K562 (cell line): ENCODE measurements around the gene HSPA5. TPM values are rescaled to one million over a fixed set of nuclear protein-coding genes. Genes with fewer than 3 reads are reported as not detected.
A peak's percentile ranks its signal among the peaks of the same experiment; 100 is the strongest.

Experiments used
- BCLAF1 ChIP-seq, 2 experiments: fragments of 450-650 bp in 1 of 2; IDR thresholded peaks; 2 replicates each; pipeline ENCODE4 v1.6.1; 2011 to 2017; ENCODE audit warnings: low read depth in 2 of 2, antibody characterized with exemption in 1 of 2, borderline replicate concordance in 1 of 2, low read length in 1 of 2, mild to moderate bottlenecking in 1 of 2, mixed read lengths in 1 of 2; ENCODE audit not compliant: control insufficient read depth in 1 of 2
- CXXC5 ChIP-seq: fragments of 250-450 bp; sonication (Bioruptor Pico); IDR thresholded peaks from 2 replicates; pipeline ENCODE4 v1.8.0; 2022; ENCODE audit warnings: inconsistent platforms, mild to moderate bottlenecking, moderate library complexity
- FOXK1 ChIP-seq: sonication (generic); formaldehyde crosslinking; IDR thresholded peaks from 2 replicates; pipeline ENCODE4 v1.8.0; 2022; ENCODE audit warnings: missing genetic modification reagents, mild to moderate bottlenecking, borderline replicate concordance
- GABPB1 ChIP-seq: sonication (generic); formaldehyde crosslinking; IDR thresholded peaks from 2 replicates; pipeline ENCODE4 v1.8.0; 2022; ENCODE audit warnings: mild to moderate bottlenecking, missing genetic modification reagents
- GTF2F1 ChIP-seq: IDR thresholded peaks from 2 replicates; pipeline ENCODE4 v1.6.1; 2011; ENCODE audit warnings: low read depth, low read length, improper control_type of control experiment
- MEIS2 ChIP-seq: fragments of 450-650 bp; IDR thresholded peaks from 2 replicates; pipeline ENCODE4 v1.6.1; 2014; ENCODE audit warnings: mild to moderate bottlenecking; ENCODE audit not compliant: partially characterized antibody
- NFE2 ChIP-seq: IDR thresholded peaks from 2 replicates; pipeline ENCODE4 v1.6.1; 2014; ENCODE audit warnings: antibody characterized with exemption, low read depth
- NR2C2 ChIP-seq, 2 experiments: fragments of 200-800 bp in 1 of 2; sonication (Bioruptor generic) in 1 of 2; sonication (generic) in 1 of 2; formaldehyde crosslinking in 1 of 2; IDR thresholded peaks; 2 replicates each; pipeline versions ENCODE4 v1.6.1 to v1.8.0; 2016 to 2022; ENCODE audit warnings: mild to moderate bottlenecking in 1 of 2, missing compliant biosample characterization in 1 of 2, missing genetic modification characterization in 1 of 2, missing genetic modification reagents in 1 of 2
- RBBP5 ChIP-seq: fragments of 200-600 bp; sonication (generic); IDR thresholded peaks from 2 replicates; pipeline ENCODE4 v1.6.1; 2012; ENCODE audit warnings: borderline replicate concordance, mild to moderate bottlenecking, low read length, control low read depth, inconsistent platforms; ENCODE audit not compliant: insufficient read depth, poor library complexity, severe bottlenecking
- RBM14 ChIP-seq: fragments of 200-400 bp; formaldehyde crosslinking; IDR thresholded peaks from 2 replicates; pipeline ENCODE4 v1.6.1; 2018; ENCODE audit warnings: low read depth, mild to moderate bottlenecking, low read length, moderate library complexity, borderline replicate concordance; ENCODE audit not compliant: insufficient read depth
- SAP30 ChIP-seq: fragments of 200-600 bp; sonication (generic); IDR thresholded peaks from 2 replicates; pipeline ENCODE4 v1.6.1; 2012; ENCODE audit warnings: borderline replicate concordance, low read depth, mild to moderate bottlenecking, moderate library complexity, low read length, control low read depth, inconsistent platforms; ENCODE audit not compliant: insufficient read depth, poor library complexity, severe bottlenecking
- STAT5B ChIP-seq: fragments of 250-450 bp; sonication (Bioruptor Pico); IDR thresholded peaks from 2 replicates; pipeline ENCODE4 v1.8.0; 2021; ENCODE audit warnings: mild to moderate bottlenecking, inconsistent platforms
- TARDBP ChIP-seq: fragments of 450-650 bp; IDR thresholded peaks from 2 replicates; pipeline ENCODE4 v1.6.1; 2016
- ZFX ChIP-seq: sonication (generic); formaldehyde crosslinking; IDR thresholded peaks from 2 replicates; pipeline ENCODE4 v1.8.0; 2022; ENCODE audit warnings: mild to moderate bottlenecking, missing genetic modification reagents, moderate library complexity
- ZNF408 ChIP-seq: fragments of 250-450 bp; sonication (Bioruptor Pico); IDR thresholded peaks from 2 replicates; pipeline ENCODE4 v1.4.0; 2020; ENCODE audit warnings: low read depth, mild to moderate bottlenecking, moderate library complexity
- polyA plus RNA-seq, 8 experiments: library from polyadenylated mRNA; depleted of rRNA in 4 of 8; stranded (reverse) in 5 of 8; unstranded in 3 of 8; fragments of >200 nt; fragmentation: Nextera tagmentation in 2 of 8; fragmentation: Illumina TruSeq in 1 of 8; extraction: Ambion mirVana in 2 of 8; extraction: Trizol in 1 of 8; gene quantifications; 2 replicates each; pipeline versions ENCODE4 v1.2.1 to v1.2.3, GENCODE V29; 2011 to 2014; ENCODE audit warnings: inconsistent platforms in 1 of 8, missing spikeins in 1 of 8
- total RNA-seq, 7 experiments: library from RNA; depleted of rRNA in 6 of 7; stranded (reverse); fragments of >200 nt in 6 of 7; fragmentation: Illumina TruSeq in 2 of 7; extraction: Trizol in 2 of 7; gene quantifications; 2 replicates each; pipeline versions ENCODE4 v1.2.1 to v1.2.3, GENCODE V29; 2011 to 2021; ENCODE audit warnings: low replicate concordance in 1 of 7
- TF ChIP-seq, protein P1 (sequence below), 2 experiments: fragments of 450-650 bp; IDR thresholded peaks; 2 replicates each; pipeline ENCODE4 v1.6.1; 2018; ENCODE audit warnings: mild to moderate bottlenecking in 2 of 2, low read depth in 1 of 2; ENCODE audit not compliant: partially characterized antibody in 2 of 2

Gene HSPA5
- total and polyA plus RNA-seq, 9 of the 15 experiments (the other 6 are each of a cell fraction or from before 2014, with no cell fraction given): 48.0 to 265 (median 113) TPM

GRCh38 chr9:125189361-125190289 is 51.5 kb downstream of the HSPA5 start, which contains the start of gene PPP6C (continued):
- TF ChIP-seq NR2C2 (CRISPR knock-in tag; IDR thresholded peaks at IDR 0.05) (peak; percentile 72), NR2C2 (tag; IDR thresholded peaks at IDR 0.05) (peak; percentile 91), STAT5B (CRISPR knock-in tag) (no peak), NFE2 (peak; percentile 40; the same call in 1 of the 2 replicates), SAP30 (peak; percentile 68), GABPB1 (peak; percentile 95), MEIS2 (peak; percentile 84), FOXK1 (0 out of 2 replicates have a peak, but pooled peaks have one; percentile 44), TARDBP (peak; percentile 87), BCLAF1 (IDR thresholded peaks at IDR 0.05; ENCODE audit: borderline replicate concordance in 1 of 2, control insufficient read depth in 1 of 2, low read depth in 2 of 2, low read length in 1 of 2) (peak in 1 of 2 experiments; percentile 75; a peak in 1 of 4 replicates), CXXC5 (CRISPR knock-in tag) (peak; percentile 98), ZNF408 (CRISPR knock-in tag) (no peak), ZFX (CRISPR knock-in tag) (peak; percentile 91), RBM14 (0 out of 2 replicates have a peak, but pooled peaks have one; percentile 10), RBBP5 (peak; percentile 99), GTF2F1 (peak; percentile 62; the same call in 1 of the 2 replicates)
- TF ChIP-seq, protein P1, sequence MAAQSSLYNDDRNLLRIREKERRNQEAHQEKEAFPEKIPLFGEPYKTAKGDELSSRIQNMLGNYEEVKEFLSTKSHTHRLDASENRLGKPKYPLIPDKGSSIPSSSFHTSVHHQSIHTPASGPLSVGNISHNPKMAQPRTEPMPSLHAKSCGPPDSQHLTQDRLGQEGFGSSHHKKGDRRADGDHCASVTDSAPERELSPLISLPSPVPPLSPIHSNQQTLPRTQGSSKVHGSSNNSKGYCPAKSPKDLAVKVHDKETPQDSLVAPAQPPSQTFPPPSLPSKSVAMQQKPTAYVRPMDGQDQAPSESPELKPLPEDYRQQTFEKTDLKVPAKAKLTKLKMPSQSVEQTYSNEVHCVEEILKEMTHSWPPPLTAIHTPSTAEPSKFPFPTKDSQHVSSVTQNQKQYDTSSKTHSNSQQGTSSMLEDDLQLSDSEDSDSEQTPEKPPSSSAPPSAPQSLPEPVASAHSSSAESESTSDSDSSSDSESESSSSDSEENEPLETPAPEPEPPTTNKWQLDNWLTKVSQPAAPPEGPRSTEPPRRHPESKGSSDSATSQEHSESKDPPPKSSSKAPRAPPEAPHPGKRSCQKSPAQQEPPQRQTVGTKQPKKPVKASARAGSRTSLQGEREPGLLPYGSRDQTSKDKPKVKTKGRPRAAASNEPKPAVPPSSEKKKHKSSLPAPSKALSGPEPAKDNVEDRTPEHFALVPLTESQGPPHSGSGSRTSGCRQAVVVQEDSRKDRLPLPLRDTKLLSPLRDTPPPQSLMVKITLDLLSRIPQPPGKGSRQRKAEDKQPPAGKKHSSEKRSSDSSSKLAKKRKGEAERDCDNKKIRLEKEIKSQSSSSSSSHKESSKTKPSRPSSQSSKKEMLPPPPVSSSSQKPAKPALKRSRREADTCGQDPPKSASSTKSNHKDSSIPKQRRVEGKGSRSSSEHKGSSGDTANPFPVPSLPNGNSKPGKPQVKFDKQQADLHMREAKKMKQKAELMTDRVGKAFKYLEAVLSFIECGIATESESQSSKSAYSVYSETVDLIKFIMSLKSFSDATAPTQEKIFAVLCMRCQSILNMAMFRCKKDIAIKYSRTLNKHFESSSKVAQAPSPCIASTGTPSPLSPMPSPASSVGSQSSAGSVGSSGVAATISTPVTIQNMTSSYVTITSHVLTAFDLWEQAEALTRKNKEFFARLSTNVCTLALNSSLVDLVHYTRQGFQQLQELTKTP (IDR thresholded peaks at IDR 0.05; ENCODE audit: low read depth in 1 of 2, partially characterized antibody in 2 of 2): peak in 1 of 2 experiments; percentile 93
